Mammary epithelial cell (primary cell): ENCODE measurements around the gene PRICKLE2.

Experiments used
- EZH2 ChIP-seq: IDR thresholded peaks from 2 replicates; pipeline ENCODE4 v1.6.1; 2012; ENCODE audit warnings: low read length, inconsistent platforms, borderline replicate concordance
- TF ChIP-seq, protein P1 (sequence below), 2 donors: IDR thresholded peaks in 1 of 2; conservative IDR thresholded peaks in 1 of 2; 2 replicates each; pipeline ENCODE4 v1.5.1; 2011 to 2012; ENCODE audit warnings: inconsistent platforms in 2 of 2, low read length in 2 of 2, mild to moderate bottlenecking in 2 of 2, control low read depth in 1 of 2, low read depth in 1 of 2; ENCODE audit not compliant: insufficient read depth in 1 of 2; ENCODE audit errors: extremely low read depth in 1 of 2

GRCh38 chr3:64151342-64151871 is 73.9 kb downstream of the PRICKLE2 start:
- TF ChIP-seq, protein P1, sequence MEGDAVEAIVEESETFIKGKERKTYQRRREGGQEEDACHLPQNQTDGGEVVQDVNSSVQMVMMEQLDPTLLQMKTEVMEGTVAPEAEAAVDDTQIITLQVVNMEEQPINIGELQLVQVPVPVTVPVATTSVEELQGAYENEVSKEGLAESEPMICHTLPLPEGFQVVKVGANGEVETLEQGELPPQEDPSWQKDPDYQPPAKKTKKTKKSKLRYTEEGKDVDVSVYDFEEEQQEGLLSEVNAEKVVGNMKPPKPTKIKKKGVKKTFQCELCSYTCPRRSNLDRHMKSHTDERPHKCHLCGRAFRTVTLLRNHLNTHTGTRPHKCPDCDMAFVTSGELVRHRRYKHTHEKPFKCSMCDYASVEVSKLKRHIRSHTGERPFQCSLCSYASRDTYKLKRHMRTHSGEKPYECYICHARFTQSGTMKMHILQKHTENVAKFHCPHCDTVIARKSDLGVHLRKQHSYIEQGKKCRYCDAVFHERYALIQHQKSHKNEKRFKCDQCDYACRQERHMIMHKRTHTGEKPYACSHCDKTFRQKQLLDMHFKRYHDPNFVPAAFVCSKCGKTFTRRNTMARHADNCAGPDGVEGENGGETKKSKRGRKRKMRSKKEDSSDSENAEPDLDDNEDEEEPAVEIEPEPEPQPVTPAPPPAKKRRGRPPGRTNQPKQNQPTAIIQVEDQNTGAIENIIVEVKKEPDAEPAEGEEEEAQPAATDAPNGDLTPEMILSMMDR (conservative IDR thresholded peaks at IDR 0.05 in 1 of 2, IDR thresholded peaks at IDR 0.05 in 1 of 2; ENCODE audit: extremely low read depth in 1 of 2, insufficient read depth in 1 of 2, low read depth in 1 of 2, low read length in 2 of 2), result no peak
- TF ChIP-seq EZH2, result no peak
